ENCODE results near the gene PPP1R11. TPM values are rescaled to one million over a fixed set of nuclear protein-coding genes. Genes with fewer than 3 reads are reported as not detected.

Gene PPP1R11
- total RNA-seq, 1 experiment from 2014 or later = 35.5 TPM

GRCh38 chr6:30092852-30093543, 26.0 kb downstream of the PPP1R11 start:
- Histone ChIP-seq H3K9me3 (no peaks in the 10 kb centered on the region), H3K36me3 (ENCODE audit: control insufficient read depth, insufficient read depth, low read length) (no peaks in the 10 kb centered on the region), H3K4me3 (ENCODE audit: low read depth, low read length) (no peak overlapping the region), H3K4me1 (peaks cover 29% of the 10 kb centered on the region), H3K27me3 (replicated peaks; ENCODE audit: control insufficient read depth, insufficient read depth, low read length) (no peaks in the 10 kb centered on the region)
- H3K9me3 Mint-ChIP-seq (ENCODE audit: unreplicated experiment) = no peaks in the 10 kb centered on the region
- CTCF ChIA-PET = no interaction called here
- DNase-seq = no peak
- intact Hi-C loops (cut with micrococcal nuclease; ENCODE audit: unreplicated experiment) = no loop called here
- no peak overlapping the region for H3K4me3 Mint-ChIP-seq (ENCODE audit: unreplicated experiment)
- POLR2A ChIA-PET = no interaction called here
- H3K27me3 Mint-ChIP-seq (ENCODE audit: insufficient read depth, unreplicated experiment) = peaks cover 13% of the 10 kb centered on the region
- no peak for TF ChIP-seq CTCF (IDR thresholded peaks at IDR 0.05; ENCODE audit: insufficient read depth in 1 of 2, low read depth in 1 of 2, low read length in 1 of 2, severe bottlenecking in 1 of 2, unreplicated experiment in 1 of 2)
- no TSS peak for BruUV-seq (replicated peaks)
- H3K36me3 Mint-ChIP-seq (ENCODE audit: insufficient read depth, unreplicated experiment) = no peaks in the 10 kb centered on the region
- peaks cover 17% of the 10 kb centered on the region for H3K4me1 Mint-ChIP-seq (ENCODE audit: low read depth, unreplicated experiment)
- H3K27ac Mint-ChIP-seq (ENCODE audit: unreplicated experiment) = no peak overlapping the region

- POLR2A ChIA-PET = no interaction called here
- Mint-ChIP-seq H3K36me3 (ENCODE audit: insufficient read depth, unreplicated experiment) (no peaks in the 10 kb centered on the region), H3K4me3 (ENCODE audit: unreplicated experiment) (no peak overlapping the region), H3K4me1 (ENCODE audit: low read depth, unreplicated experiment) (peaks cover 28% of the 10 kb centered on the region), H3K27ac (ENCODE audit: unreplicated experiment) (no peak overlapping the region), H3K27me3 (ENCODE audit: insufficient read depth, unreplicated experiment) (peaks cover 9% of the 10 kb centered on the region), H3K9me3 (ENCODE audit: unreplicated experiment) (no peaks in the 10 kb centered on the region)
- no peak for TF ChIP-seq CTCF (IDR thresholded peaks at IDR 0.05; ENCODE audit: insufficient read depth in 1 of 2, low read depth in 1 of 2, low read length in 1 of 2, severe bottlenecking in 1 of 2, unreplicated experiment in 1 of 2)
- Histone ChIP-seq H3K9me3 (no peaks in the 10 kb centered on the region), H3K4me1 (peaks cover 36% of the 10 kb centered on the region), H3K36me3 (ENCODE audit: control insufficient read depth, insufficient read depth, low read length) (no peaks in the 10 kb centered on the region), H3K27me3 (replicated peaks; ENCODE audit: control insufficient read depth, insufficient read depth, low read length) (no peaks in the 10 kb centered on the region), H3K4me3 (ENCODE audit: low read depth, low read length) (no peak overlapping the region)
- no peak for DNase-seq
- CTCF ChIA-PET = interaction anchor here (0.9 kb wide), 1 partner anchor 9 kb away, joined by 4 read pairs; no protein-coding TSS in a partner anchor
- intact Hi-C loops (cut with micrococcal nuclease; ENCODE audit: unreplicated experiment) = no loop called here
- no TSS peak for BruUV-seq (replicated peaks)
Measured at GRCh38 chr6:30093951-30094661, 27.1 kb downstream of the PPP1R11 start.

- POLR2A ChIA-PET = no interaction called here
- CTCF ChIA-PET = no interaction called here
- intact Hi-C loops (cut with micrococcal nuclease; ENCODE audit: unreplicated experiment) = no loop called here
- no peaks in the 10 kb centered on the region for H3K9me3 ChIP-seq
- Mint-ChIP-seq H3K27me3 (ENCODE audit: insufficient read depth, unreplicated experiment) (peaks cover 6% of the 10 kb centered on the region), H3K9me3 (ENCODE audit: unreplicated experiment) (no peaks in the 10 kb centered on the region), H3K4me1 (ENCODE audit: low read depth, unreplicated experiment) (peaks cover 41% of the 10 kb centered on the region), H3K36me3 (ENCODE audit: insufficient read depth, unreplicated experiment) (no peaks in the 10 kb centered on the region), H3K27ac (ENCODE audit: unreplicated experiment) (no peak overlapping the region), H3K4me3 (ENCODE audit: unreplicated experiment) (no peak overlapping the region)
- TF ChIP-seq CTCF (IDR thresholded peaks at IDR 0.05; ENCODE audit: insufficient read depth in 1 of 2, low read depth in 1 of 2, low read length in 1 of 2, severe bottlenecking in 1 of 2, unreplicated experiment in 1 of 2) = no peak
- no peak overlapping the region for H3K4me3 ChIP-seq (ENCODE audit: low read depth, low read length)
- H3K36me3 ChIP-seq (ENCODE audit: control insufficient read depth, insufficient read depth, low read length) = no peaks in the 10 kb centered on the region
- H3K4me1 ChIP-seq = peaks cover 39% of the 10 kb centered on the region
- no TSS peak for BruUV-seq (replicated peaks)
- H3K27me3 ChIP-seq (replicated peaks; ENCODE audit: control insufficient read depth, insufficient read depth, low read length) = no peaks in the 10 kb centered on the region
- no peak for DNase-seq
Measured at GRCh38 chr6:30096829-30097228, 29.8 kb downstream of the PPP1R11 start.

Data from Caco-2 (cell line).